HL-60 (cell line): Measurements from ENCODE around the gene TBC1D22B.
"Not testable (repeated sequence)": the region's sequence is repeated elsewhere in the genome, so short reads cannot be mapped to it uniquely, and the experiment has no call there.

Source experiments
- CTCF ChIP-seq: IDR thresholded peaks from one replicate; pipeline ENCODE4 v1.5.1; 2011; ENCODE audit warnings: low read length, control low read depth, inconsistent platforms; ENCODE audit not compliant: insufficient read depth
- REST ChIP-seq: IDR thresholded peaks from 2 replicates; pipeline ENCODE4 v1.6.1; 2012; ENCODE audit warnings: low read depth; ENCODE audit not compliant: insufficient replicate concordance

- TF ChIP-seq CTCF, REST: not testable (repeated sequence)
These were observed 40.1 kb downstream of the TBC1D22B start for GRCh38 chr6:37297637-37298036.
